WERI-Rb-1 (cell line): Measurements from ENCODE around the gene C7orf57.
"Not testable (repeated sequence)": the region's sequence is repeated elsewhere in the genome, so short reads cannot be mapped to it uniquely, and the experiment has no call there.

Experiments
- DNase-seq: peaks from one replicate; pipeline ENCODE4 v3.0.0-alpha.2; 2020
- H3K27ac ChIP-seq: fragments of 250-450 bp; sonication (Bioruptor Pico); 2 replicates; pipeline ENCODE4 v1.5.1; 2020; ENCODE audit warnings: mild to moderate bottlenecking, moderate library complexity
- H3K27me3 ChIP-seq: fragments of 250-450 bp; sonication (Bioruptor Pico); 2 replicates; pipeline ENCODE4 v1.5.1; 2021; ENCODE audit warnings: mild to moderate bottlenecking, low read depth, moderate library complexity; ENCODE audit not compliant: insufficient read depth, severe bottlenecking
- H3K36me3 ChIP-seq: fragments of 250-450 bp; sonication (Bioruptor Pico); 2 replicates; pipeline ENCODE4 v1.5.1; 2020; ENCODE audit warnings: mild to moderate bottlenecking, moderate library complexity
- H3K4me3 ChIP-seq: 2 replicates; pipeline ENCODE4 v1.5.1; 2011; ENCODE audit warnings: low read depth, mild to moderate bottlenecking, control low read depth, low read length
- H3K9me3 ChIP-seq: fragments of 250-450 bp; sonication (Bioruptor Pico); 2 replicates; pipeline ENCODE4 v1.5.1; 2021; ENCODE audit warnings: mild to moderate bottlenecking, moderate library complexity; ENCODE audit not compliant: severe bottlenecking
- TF ChIP-seq, protein P1 (sequence below): IDR thresholded peaks from 2 replicates; pipeline ENCODE4 v1.5.1; 2011; ENCODE audit warnings: low read depth, mild to moderate bottlenecking, control low read depth, inconsistent platforms, low read length

C7orf57 gene

DNA sequence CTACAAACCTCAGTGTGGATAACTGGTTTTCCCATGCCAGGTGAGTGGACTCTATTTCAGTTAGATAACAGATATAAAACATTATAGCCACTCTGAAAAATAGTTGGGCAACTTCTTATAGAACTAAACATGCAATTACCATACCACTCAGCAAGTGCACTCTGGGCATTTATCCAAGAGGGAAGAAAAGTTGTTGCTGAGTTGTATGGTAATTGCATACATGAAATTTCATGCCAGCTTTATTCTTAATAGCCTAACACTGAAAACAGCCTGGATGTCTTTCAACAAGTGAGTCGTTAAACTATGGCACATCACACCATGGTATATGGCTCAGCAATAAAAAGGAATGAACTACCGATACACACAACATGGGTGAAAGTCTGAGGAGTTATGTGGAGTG, 43.1 kb downstream of the C7orf57 start:
- TF ChIP-seq, protein P1, sequence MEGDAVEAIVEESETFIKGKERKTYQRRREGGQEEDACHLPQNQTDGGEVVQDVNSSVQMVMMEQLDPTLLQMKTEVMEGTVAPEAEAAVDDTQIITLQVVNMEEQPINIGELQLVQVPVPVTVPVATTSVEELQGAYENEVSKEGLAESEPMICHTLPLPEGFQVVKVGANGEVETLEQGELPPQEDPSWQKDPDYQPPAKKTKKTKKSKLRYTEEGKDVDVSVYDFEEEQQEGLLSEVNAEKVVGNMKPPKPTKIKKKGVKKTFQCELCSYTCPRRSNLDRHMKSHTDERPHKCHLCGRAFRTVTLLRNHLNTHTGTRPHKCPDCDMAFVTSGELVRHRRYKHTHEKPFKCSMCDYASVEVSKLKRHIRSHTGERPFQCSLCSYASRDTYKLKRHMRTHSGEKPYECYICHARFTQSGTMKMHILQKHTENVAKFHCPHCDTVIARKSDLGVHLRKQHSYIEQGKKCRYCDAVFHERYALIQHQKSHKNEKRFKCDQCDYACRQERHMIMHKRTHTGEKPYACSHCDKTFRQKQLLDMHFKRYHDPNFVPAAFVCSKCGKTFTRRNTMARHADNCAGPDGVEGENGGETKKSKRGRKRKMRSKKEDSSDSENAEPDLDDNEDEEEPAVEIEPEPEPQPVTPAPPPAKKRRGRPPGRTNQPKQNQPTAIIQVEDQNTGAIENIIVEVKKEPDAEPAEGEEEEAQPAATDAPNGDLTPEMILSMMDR: no peak

DNA sequence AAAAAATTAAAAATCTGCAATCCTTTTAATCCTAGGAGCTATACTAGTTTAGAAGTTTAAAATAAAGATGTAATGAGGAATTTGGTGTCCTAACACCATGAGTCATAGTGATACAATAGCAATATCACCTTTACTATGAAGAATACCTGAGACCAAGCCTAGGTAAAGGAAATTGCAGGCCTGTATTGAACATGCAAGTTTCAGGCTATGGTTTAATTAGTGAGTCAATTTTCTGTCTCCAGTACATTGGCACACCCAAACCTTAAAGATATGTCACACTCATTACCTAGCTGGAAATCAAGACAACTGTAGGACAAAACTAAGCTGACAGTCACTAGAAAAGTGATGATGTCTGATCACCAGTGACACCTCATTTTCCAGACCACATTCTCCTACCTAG, 47.0 kb downstream of the C7orf57 start:
- not testable (repeated sequence) for H3K27me3 ChIP-seq, H3K4me3 ChIP-seq, H3K27ac ChIP-seq, DNase-seq, H3K9me3 ChIP-seq, H3K36me3 ChIP-seq

More for the DNA sequence above, 43.1 kb downstream of the C7orf57 start:
- no peak for DNase-seq
- Histone ChIP-seq H3K9me3 (peaks cover 3% of the 10 kb centered on the region), H3K27ac (no peak overlapping the region), H3K4me3 (no peak overlapping the region), H3K36me3 (no peaks in the 10 kb centered on the region), H3K27me3 (no peaks in the 10 kb centered on the region)

DNA sequence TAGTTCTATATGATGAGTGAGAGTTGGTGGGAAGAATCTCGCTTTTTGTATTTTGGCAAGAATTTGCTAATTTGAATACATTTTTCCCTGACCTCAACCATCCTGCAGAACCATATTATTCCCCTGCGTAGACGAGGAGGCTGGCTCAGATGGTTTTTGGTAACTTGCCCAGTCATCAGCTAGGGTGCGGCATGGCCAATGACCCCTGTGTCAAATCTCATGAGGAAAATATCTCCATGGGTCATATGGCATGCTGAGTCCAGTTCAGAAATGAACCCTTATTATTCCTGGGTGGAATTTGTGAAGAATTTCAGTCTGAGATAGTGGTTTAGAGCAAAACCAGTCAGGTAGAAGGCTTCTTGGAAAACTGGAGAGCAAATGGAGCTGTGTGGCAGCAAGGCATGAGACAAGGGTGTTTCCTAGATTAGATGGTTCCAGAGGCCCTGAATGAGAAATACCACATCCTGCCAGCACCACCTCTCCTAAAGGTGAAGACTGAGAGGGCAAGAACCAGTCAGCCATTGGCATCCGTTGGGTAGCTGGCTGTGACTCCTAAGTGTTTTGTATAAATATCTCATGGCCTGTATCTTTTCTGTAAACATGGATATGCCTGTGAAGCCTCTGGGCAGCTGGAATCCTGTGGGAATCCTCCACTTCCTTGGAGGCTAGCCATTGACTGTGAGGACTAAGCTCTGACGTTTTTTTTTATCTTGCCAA, 47.9 kb downstream of the C7orf57 start:
- no peak for DNase-seq
- Histone ChIP-seq H3K27ac (no peak overlapping the region), H3K9me3 (peaks cover 3% of the 10 kb centered on the region), H3K4me3 (no peak overlapping the region), H3K27me3 (no peaks in the 10 kb centered on the region), H3K36me3 (no peaks in the 10 kb centered on the region)
- TF ChIP-seq, protein P1: no peak

DNA sequence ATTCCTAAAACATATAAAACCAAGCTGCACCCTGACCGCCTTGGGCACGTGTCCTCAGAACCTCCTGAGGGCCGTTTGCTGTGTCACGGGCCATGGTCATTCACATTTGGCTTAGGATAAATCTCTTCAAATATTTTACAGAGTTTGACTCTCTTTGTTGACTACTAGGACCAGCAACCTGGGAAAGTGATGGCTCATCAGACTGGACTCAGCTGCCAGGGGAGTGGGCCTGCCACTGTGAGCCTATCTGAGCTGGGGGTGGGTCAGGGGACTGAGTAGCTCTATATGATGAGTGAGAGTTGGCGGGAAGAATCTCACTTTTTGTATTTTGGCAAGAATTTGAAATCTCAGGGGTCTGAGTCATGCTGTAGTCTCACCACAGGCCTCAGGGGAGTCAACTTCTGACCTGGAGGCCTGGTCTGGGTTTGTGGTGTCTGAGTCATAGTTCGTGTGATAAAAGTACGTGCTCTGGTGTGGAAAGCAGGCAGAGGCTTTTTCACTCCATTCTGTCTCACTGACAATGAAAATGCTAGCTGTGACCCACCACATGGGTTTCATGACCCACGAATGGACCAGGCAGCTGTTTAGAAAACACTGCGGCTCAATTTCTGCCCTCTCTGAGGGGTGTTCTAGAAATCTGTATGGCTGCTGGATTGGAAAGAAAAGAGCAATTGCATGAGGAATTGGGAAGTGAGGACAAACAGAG, 49.5 kb downstream of the C7orf57 start:
- Histone ChIP-seq H3K4me3 (no peak overlapping the region), H3K27me3 (no peaks in the 10 kb centered on the region), H3K9me3 (peaks cover 2% of the 10 kb centered on the region), H3K36me3 (no peaks in the 10 kb centered on the region), H3K27ac (no peak overlapping the region)
- TF ChIP-seq, protein P1: no peak
- DNase-seq: no peak

DNA sequence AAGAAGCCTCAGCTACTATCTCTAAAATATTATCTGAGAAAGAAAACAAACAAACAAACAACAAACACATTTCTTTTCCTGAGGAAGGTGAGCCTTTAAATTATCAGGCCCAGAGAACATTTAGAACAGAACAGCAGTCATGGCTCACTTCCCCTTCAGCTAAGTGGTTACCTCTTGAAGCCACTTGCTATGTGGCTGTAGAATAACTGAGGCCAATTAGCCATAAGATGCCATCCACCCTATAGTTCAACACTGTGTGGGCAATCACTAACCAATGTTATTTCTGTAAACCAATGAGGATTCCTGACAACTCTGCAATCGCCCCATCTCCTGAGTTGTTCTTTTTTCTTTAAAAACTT, 50.1 kb downstream of the C7orf57 start:
- Histone ChIP-seq H3K4me3 (no peak overlapping the region), H3K27me3 (no peaks in the 10 kb centered on the region), H3K36me3 (no peaks in the 10 kb centered on the region), H3K27ac (no peak overlapping the region), H3K9me3 (no peaks in the 10 kb centered on the region)
- TF ChIP-seq, protein P1: no peak
- no peak for DNase-seq

DNA sequence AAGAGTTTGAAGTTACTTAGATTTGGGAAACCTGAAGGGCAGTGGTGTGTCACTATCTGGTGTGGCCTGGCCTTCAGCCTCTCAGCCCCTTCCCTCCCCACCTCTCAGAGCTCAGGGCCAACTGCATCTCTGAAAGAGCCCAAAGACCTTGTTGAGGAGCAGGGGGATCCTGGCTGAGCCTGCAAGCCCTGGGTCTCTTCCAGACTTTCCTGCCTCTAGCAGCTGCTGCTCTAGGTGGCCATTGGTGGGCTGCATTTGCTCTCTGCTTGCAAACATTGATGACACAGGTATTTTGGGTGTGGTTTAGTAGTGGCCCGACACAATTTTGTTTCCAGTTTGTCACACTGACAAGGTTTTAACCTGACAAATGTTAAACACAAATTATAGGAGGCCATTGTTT, 50.6 kb downstream of the C7orf57 start:
- Histone ChIP-seq H3K27me3 (no peaks in the 10 kb centered on the region), H3K27ac (no peak overlapping the region), H3K36me3 (peaks cover 3% of the 10 kb centered on the region), H3K4me3 (no peak overlapping the region), H3K9me3 (no peaks in the 10 kb centered on the region)
- TF ChIP-seq, protein P1: no peak
- DNase-seq: no peak
